B cell (primary cell): Measurements from ENCODE around the gene TENT5C. TPM values are rescaled to one million over a fixed set of nuclear protein-coding genes. Genes with fewer than 3 reads are reported as not detected.

Experiments
- ATAC-seq: fragments of 200-7000 bp; cut with Tn5 transposase; one replicate; pipeline ENCODE4 v1.10.0; 2021; ENCODE audit warnings: low read depth, mild to moderate bottlenecking, moderate number of reproducible peaks, moderate library complexity
- CTCF ChIA-PET: fragments of 350-600 bp; sonication (Branson Sonifier 250); formaldehyde crosslinking; loops from one replicate; lab custom pipeline; 2021; ENCODE audit warnings: antibody characterized with exemption, inconsistent platforms; lab: Charles Lee
- POLR2A ChIA-PET: fragments of 350-600 bp; sonication (Branson Sonifier 250); formaldehyde crosslinking; loops from one replicate; lab custom pipeline; 2021; ENCODE audit warnings: antibody characterized with exemption; lab: Charles Lee
- DNase-seq: peaks from one replicate; pipeline ENCODE4 v3.0.0; 2013
- H2AFZ ChIP-seq: 2 replicates; pipeline ENCODE4 v1.6.1; 2012; ENCODE audit warnings: mild to moderate bottlenecking, low read depth, low read length; ENCODE audit not compliant: insufficient read depth, poor library complexity, severe bottlenecking
- H3K27ac ChIP-seq, 2 donors: 1 replicate in 1 of 2; 2 replicates in 1 of 2; pipeline ENCODE4 v1.5.1; 2012 to 2013; ENCODE audit warnings: low read length in 2 of 2, mild to moderate bottlenecking in 2 of 2, moderate library complexity in 1 of 2
- H3K27me3 ChIP-seq, 4 experiments: fragments of 200-600 bp in 1 of 4; sonication (generic) in 1 of 4; replicated peaks in 1 of 4; 1 replicate in 2 of 4; 2 replicates in 2 of 4; pipeline versions ENCODE4 v1.6.1 to v1.7.0; 2013 to 2016; ENCODE audit warnings: low read length in 3 of 4, mild to moderate bottlenecking in 2 of 4, mixed read lengths in 1 of 4, moderate library complexity in 1 of 4; ENCODE audit not compliant: insufficient read depth in 4 of 4, control insufficient read depth in 3 of 4; ENCODE audit errors: control extremely low read depth in 1 of 4
- H3K36me3 ChIP-seq, 2 experiments: replicated peaks in 1 of 2; 1 replicate in 1 of 2; 2 replicates in 1 of 2; pipeline versions ENCODE4 v1.6.1 to v1.7.1; 2013; ENCODE audit warnings: low read length in 1 of 2; ENCODE audit not compliant: insufficient read depth in 2 of 2, control insufficient read depth in 1 of 2; ENCODE audit errors: control extremely low read depth in 1 of 2, extremely low read depth in 1 of 2
- H3K4me1 ChIP-seq, 2 donors: fragments of 200-600 bp in 1 of 2; sonication (generic) in 1 of 2; 1 replicate in 1 of 2; 2 replicates in 1 of 2; pipeline versions ENCODE4 v1.5.1 to v1.6.1; 2013 to 2017; ENCODE audit warnings: low read length in 2 of 2; ENCODE audit not compliant: control insufficient read depth in 2 of 2, insufficient read depth in 2 of 2
- H3K4me2 ChIP-seq: replicated peaks from 2 replicates; pipeline ENCODE3; 2012; ENCODE audit warnings: mild to moderate bottlenecking, low read depth, low read length; ENCODE audit not compliant: poor library complexity, severe bottlenecking
- H3K4me3 ChIP-seq, 5 experiments: fragments of 200-600 bp in 1 of 5; sonication (generic) in 1 of 5; 1 replicate in 3 of 5; 2 replicates in 2 of 5; pipeline versions ENCODE4 v1.5.1 to v1.7.0; 2011 to 2016; ENCODE audit warnings: low read length in 4 of 5, mild to moderate bottlenecking in 4 of 5, low read depth in 2 of 5, control low read depth in 1 of 5, moderate library complexity in 1 of 5; ENCODE audit not compliant: insufficient read depth in 1 of 5; ENCODE audit errors: control extremely low read depth in 1 of 5, extremely low read depth in 1 of 5
- H3K79me2 ChIP-seq: fragments of 200-600 bp; sonication (generic); one replicate; pipeline ENCODE4 v1.6.0; 2016; ENCODE audit warnings: low read length; ENCODE audit not compliant: control insufficient read depth, insufficient read depth
- H3K9ac ChIP-seq: fragments of 200-600 bp; sonication (generic); 2 replicates; pipeline ENCODE4 v1.6.1; 2017; ENCODE audit warnings: mild to moderate bottlenecking, low read length, moderate library complexity
- H3K9me3 ChIP-seq, 3 donors: one replicate each; pipeline versions ENCODE4 v1.6.1 to v1.7.1; 2013; ENCODE audit warnings: low read length in 2 of 3; ENCODE audit not compliant: control insufficient read depth in 2 of 3, insufficient read depth in 1 of 3; ENCODE audit errors: control extremely low read depth in 1 of 3
- H4K20me1 ChIP-seq: 2 replicates; pipeline ENCODE4 v1.6.0; 2012; ENCODE audit warnings: mild to moderate bottlenecking, low read length; ENCODE audit not compliant: insufficient read depth, control insufficient read depth, poor library complexity, severe bottlenecking
- H3K27ac Mint-ChIP-seq: one replicate; pipeline ENCODE4 v1.8.0; 2021; ENCODE audit warnings: mixed read lengths
- H3K27me3 Mint-ChIP-seq: one replicate; pipeline ENCODE4 v1.8.0; 2021; ENCODE audit warnings: mixed read lengths
- H3K4me1 Mint-ChIP-seq: one replicate; pipeline ENCODE4 v1.8.0; 2021; ENCODE audit warnings: mixed read lengths
- H3K4me3 Mint-ChIP-seq: one replicate; pipeline ENCODE4 v1.8.0; 2021; ENCODE audit warnings: mixed read lengths
- H3K9me3 Mint-ChIP-seq: one replicate; pipeline ENCODE4 v1.8.0; 2022; ENCODE audit warnings: mixed read lengths; ENCODE audit not compliant: insufficient read depth
- EZH2 ChIP-seq: IDR thresholded peaks from 2 replicates; pipeline ENCODE4 v1.6.1; 2012; ENCODE audit warnings: borderline replicate concordance, low read depth, mild to moderate bottlenecking, moderate library complexity, low read length; ENCODE audit not compliant: insufficient read depth, poor library complexity, severe bottlenecking
- WGBS: methylation state at CpG from one replicate; pipeline ENCODE4 v1.1.5; 2013; ENCODE audit warnings: missing lambda C conversion rate; ENCODE audit not compliant: insufficient coverage; 5-methylcytosine and 5-hydroxymethylcytosine counted together
- intact Hi-C: fragments of 100-400 bp; cut with micrococcal nuclease; formaldehyde crosslinking; loops from one replicate; pipeline ENCODE4 v1.10.0; 2022
- polyA plus RNA-seq: library from polyadenylated mRNA; depleted of rRNA; stranded (reverse); fragments of >200 nt; gene quantifications from 2 replicates; pipeline ENCODE4 v1.2.3, GENCODE V29; 2012
- total RNA-seq, 2 donors: library from RNA; stranded (reverse); fragments of 120-200 nt in 1 of 2; gene quantifications; 1 replicate in 1 of 2; 2 replicates in 1 of 2; pipeline versions ENCODE4 v1.2.3 to v1.2.4, GENCODE V29; 2013 to 2022
- TF ChIP-seq, protein P1 (sequence below): fragments of 200-600 bp; IDR thresholded peaks from one replicate; pipeline ENCODE4 v1.8.0; 2022; ENCODE audit warnings: antibody characterized with exemption, mild to moderate bottlenecking

The TENT5C gene
- total and polyA plus RNA-seq, 2 donors (not counting 1 experiment from before 2014, with no cell fraction given): 65.4 to 112 TPM

GRCh38 chr1:117610036-117610435 is 4.2 kb downstream of the TENT5C start:
- Histone ChIP-seq H3K27me3 (no peaks in the 10 kb centered on the region), H3K36me3 (peaks cover 0 to 47% of the 10 kb centered on the region in 2 experiments), H3K4me1 (peaks cover 71 to 85% of the 10 kb centered on the region in 2 donors), H3K9me3 (no peaks in the 10 kb centered on the region), H3K4me3 (no peak overlapping the region), H3K79me2 (peaks cover 89% of the 10 kb centered on the region), H3K9ac (no peak overlapping the region), H4K20me1 (peaks cover 83% of the 10 kb centered on the region), H3K27ac (peak overlapping the region in 1 of 2 donors; percentile 30), H2AFZ (no peak overlapping the region), H3K4me2 (peak overlapping the region; percentile 79)
- Mint-ChIP-seq H3K27me3 (no peaks in the 10 kb centered on the region), H3K4me3 (peak overlapping the region; percentile 56), H3K9me3 (no peaks in the 10 kb centered on the region), H3K4me1 (peaks cover 78% of the 10 kb centered on the region), H3K27ac (peak overlapping the region; percentile 57)
- intact Hi-C loops: no loop called here
- ChIA-PET CTCF (interaction anchor here (1.1 to 5.5 kb wide), 5 partner anchors 13 to 148 kb away, joined by 4 to 85 read pairs (median 6); no protein-coding TSS in a partner anchor), POLR2A (interaction anchor here (0.5 to 2.5 kb wide), 4 partner anchors 27 to 64 kb away, joined by 4 to 13 read pairs (median 6); no protein-coding TSS in a partner anchor)
- WGBS: 95% methylated on average over 4 of the region's 4 CpGs
- TF ChIP-seq, protein P1, sequence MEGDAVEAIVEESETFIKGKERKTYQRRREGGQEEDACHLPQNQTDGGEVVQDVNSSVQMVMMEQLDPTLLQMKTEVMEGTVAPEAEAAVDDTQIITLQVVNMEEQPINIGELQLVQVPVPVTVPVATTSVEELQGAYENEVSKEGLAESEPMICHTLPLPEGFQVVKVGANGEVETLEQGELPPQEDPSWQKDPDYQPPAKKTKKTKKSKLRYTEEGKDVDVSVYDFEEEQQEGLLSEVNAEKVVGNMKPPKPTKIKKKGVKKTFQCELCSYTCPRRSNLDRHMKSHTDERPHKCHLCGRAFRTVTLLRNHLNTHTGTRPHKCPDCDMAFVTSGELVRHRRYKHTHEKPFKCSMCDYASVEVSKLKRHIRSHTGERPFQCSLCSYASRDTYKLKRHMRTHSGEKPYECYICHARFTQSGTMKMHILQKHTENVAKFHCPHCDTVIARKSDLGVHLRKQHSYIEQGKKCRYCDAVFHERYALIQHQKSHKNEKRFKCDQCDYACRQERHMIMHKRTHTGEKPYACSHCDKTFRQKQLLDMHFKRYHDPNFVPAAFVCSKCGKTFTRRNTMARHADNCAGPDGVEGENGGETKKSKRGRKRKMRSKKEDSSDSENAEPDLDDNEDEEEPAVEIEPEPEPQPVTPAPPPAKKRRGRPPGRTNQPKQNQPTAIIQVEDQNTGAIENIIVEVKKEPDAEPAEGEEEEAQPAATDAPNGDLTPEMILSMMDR: no peak
- no peak for TF ChIP-seq EZH2
- ATAC-seq (no peak), DNase-seq (no peak)

GRCh38 chr1:117611121-117611601 is 5.3 kb downstream of the TENT5C start:
- ATAC-seq: no peak
- H3K9ac ChIP-seq: no peak overlapping the region
- peak overlapping the region in 1 of 2 donors; percentile 30 for H3K27ac ChIP-seq
- Mint-ChIP-seq H3K27me3 (no peaks in the 10 kb centered on the region), H3K9me3 (no peaks in the 10 kb centered on the region), H3K27ac (no peak overlapping the region), H3K4me1 (peaks cover 86% of the 10 kb centered on the region), H3K4me3 (peak overlapping the region; percentile 56)
- peaks cover 0 to 51% of the 10 kb centered on the region in 2 experiments for H3K36me3 ChIP-seq
- WGBS: 97% methylated on average over 4 of the region's 5 CpGs
- no peaks in the 10 kb centered on the region for H3K27me3 ChIP-seq
- no peak overlapping the region for H3K4me3 ChIP-seq
- peaks cover 92% of the 10 kb centered on the region for H4K20me1 ChIP-seq
- H3K9me3 ChIP-seq: no peaks in the 10 kb centered on the region
- no peak for TF ChIP-seq EZH2
- TF ChIP-seq, protein P1: no peak
- H3K79me2 ChIP-seq: peaks cover 98% of the 10 kb centered on the region
- ChIA-PET POLR2A (interaction anchor here (1.2 to 2.2 kb wide), 2 partner anchors 45 to 63 kb away, joined by 3 to 6 read pairs; no protein-coding TSS in a partner anchor), CTCF (interaction anchor here (1.3 to 10.1 kb wide), 4 partner anchors 64 to 99 kb away, joined by 4 to 64 read pairs (median 12); no protein-coding TSS in a partner anchor)
- intact Hi-C loops: no loop called here
- H3K4me1 ChIP-seq: peaks cover 81 to 93% of the 10 kb centered on the region in 2 donors
- H2AFZ ChIP-seq: no peak overlapping the region
- no peak overlapping the region for H3K4me2 ChIP-seq
- no peak for DNase-seq
